HG03135 (cell line): Measurements from ENCODE around the gene GON7.
"Not testable (repeated sequence)": the region's sequence is repeated elsewhere in the genome, so short reads cannot be mapped to it uniquely, and the experiment has no call there.

ENCODE experiments used
- ATAC-seq: cut with Tn5 transposase; IDR thresholded peaks from one replicate; pipeline ENCODE4 v1.9.1; 2021; ENCODE audit warnings: mild to moderate bottlenecking, moderate library complexity; ENCODE audit not compliant: unreplicated experiment

GON7 gene

DNA sequence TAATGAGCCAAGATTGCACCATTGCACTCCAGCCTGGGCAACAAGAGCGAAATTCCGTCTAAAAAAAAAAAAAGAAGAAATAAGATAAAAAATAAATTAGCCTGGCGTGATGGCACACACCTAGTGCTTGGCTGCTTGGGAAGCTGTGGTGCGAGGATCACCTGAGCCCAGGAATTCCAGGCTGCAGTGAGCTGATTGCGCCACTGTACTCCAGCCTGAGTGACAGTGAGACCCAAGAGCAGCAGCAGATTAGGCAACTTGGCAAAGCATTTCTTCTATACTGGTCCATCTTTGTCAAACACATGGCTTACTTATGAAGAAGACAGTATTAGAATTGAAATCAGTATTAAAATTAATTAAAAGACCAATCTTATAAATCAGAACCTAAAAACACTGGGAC lies 6.3 kb downstream of the GON7 start:
- ATAC-seq, result no peak

DNA sequence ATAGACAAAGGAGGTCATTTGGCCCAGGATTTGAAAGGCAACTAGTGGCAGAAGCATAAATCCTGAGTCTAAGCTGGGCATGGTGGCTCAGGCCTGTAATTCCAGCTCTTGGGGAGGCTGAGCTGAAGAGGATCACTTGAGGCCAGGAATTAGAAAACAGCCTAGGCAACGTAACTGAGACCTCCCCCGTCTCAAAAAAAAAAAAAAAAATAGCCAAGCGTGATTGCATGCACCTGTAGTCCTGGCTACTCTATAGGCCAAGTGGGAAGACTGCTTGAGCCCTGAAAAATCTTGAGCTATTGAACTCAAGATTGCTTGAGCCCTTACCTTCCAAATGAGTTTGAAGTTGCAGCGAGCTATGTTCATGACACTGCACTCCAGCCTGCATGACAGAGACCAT lies 7.8 kb downstream of the GON7 start:
- no peak for ATAC-seq

GRCh38 chr14:93195316-93195999 lies 11.4 kb downstream of the GON7 start:
- ATAC-seq, result no peak

- ATAC-seq, result no peak
Observed at GRCh38 chr14:93186956-93187355, 19.9 kb downstream of the GON7 start.

DNA sequence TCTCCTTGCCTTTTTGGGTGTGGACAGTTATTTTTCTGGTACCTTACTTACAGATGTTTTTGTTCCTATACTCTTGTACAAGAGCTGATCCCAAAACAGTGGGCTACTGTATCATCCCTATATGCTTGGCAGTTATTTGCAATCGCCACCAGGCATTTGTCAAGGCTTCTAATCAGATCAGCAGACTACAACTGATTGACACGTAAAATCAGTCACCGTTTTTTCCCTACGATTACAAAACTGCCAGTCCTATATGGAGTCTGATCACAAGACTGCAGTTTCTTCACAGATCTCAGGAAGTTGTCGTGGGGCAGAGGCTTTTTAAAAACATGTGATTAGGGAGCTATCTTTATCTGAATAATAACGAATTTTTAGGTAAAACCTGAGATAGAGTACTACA lies 20.4 kb downstream of the GON7 start:
- ATAC-seq, result no peak

DNA sequence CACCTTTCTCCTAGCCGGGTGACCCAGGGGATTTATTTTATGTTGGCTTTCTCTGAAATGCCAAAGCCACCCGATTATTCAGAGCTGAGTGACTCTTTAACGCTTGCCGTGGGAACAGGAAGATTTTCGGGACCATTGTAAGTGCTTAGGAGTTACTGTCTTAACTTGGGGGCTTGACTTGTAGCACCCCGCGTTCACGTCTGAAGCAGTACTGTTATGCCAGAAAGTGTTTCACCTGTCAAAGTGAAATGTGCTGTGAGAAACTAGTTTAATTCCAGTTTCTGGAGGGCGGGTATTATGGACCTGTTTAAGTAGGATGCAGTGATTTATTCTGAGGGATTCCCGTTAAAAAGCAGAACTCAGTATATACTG lies 21.5 kb downstream of the GON7 start:
- ATAC-seq, result peak; percentile 8

DNA sequence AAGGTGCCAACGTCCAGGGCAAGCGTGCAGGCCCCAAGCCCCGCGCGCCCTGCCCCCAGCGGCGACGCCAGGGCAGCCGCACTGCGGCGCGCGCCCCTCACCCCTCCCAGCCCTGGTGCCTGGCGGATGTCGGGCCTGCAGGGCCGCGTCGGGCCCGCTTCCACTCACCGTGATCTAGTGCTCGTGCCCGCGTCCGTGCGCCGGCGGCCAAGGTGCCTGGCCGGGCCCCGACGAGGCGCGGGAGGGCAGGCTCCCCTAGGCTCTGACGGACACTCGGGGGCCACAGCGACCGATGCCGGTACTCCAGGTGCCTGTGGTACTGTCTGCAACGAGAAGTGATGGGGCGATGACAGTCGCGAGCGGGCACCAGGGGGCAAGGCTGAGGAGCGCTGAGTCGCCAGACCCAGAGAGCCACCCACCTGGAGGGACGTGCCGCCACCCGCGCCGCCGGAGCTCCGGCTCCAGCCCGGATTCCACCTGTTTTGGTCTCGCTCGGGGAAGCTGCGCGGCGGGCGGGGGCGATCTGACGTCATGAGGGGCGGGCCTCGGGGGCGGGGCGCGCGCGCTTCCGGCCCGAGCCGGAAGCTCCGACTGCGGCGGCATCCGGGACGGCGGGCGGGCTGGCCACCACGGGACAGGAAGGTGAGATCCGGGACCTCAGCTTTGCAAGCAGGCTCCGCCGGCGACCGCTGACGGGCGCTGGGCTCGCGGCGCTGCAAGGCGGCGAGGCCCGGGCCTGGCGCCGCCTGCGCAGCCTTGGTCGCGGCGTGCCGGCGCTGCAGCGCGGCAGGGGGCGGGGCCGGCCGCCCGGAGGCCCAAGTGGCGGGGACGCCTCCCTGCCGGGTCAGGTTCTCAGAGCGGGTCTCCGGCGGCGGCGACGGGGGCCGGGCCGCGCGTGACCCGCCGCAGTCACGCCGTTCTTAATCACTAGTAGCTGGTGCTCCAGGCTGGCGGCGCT lies 22.2 kb downstream of the GON7 start, which contains the start of the genes LYSET and MOAP1:
LYSET (plus strand) TSS at position 927 of the 958 bp plus-strand sequence. CDS start 89 bp downstream, outside the sequence.
MOAP1 (minus strand) TSS at position 507 of the 958 bp plus-strand sequence. CDS start 655 bp downstream, outside the sequence.
- peak; percentile 83 for ATAC-seq

DNA sequence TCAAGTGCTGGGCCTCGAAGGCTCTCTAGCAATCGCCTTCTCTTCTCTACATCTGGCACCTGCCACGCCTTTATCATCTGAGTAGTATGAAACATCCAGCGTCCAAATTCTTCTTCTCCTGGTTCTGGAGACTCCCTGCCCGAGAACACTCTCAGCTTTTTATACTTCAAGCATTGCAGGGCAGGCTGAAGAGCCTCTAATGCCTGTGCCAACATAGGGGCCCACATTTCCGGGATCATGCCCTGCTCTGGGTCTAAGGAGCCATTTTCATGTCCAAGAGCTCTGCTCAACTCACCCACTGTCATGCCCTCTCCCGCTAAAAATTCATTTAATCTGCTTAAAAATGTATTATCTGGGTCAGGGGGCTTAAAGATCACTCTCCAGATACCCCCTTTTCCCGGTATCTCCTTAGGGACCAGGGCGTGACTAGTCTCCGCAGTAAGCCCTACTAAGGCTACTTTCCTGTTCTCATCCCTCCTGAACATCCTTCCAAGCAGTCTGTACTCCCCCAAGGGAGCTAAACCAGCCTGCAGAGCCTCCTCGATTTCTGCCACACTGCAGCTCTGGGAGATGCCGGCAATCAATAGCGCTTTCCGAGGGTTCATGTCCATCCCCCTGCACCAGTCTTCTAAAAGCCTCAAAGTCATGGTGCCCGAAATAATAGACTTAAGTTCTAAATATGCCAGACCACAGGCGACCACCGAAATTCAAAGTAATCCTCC lies 23.1 kb downstream of the GON7 start:
- ATAC-seq, result no peak

GRCh38 chr14:93175492-93175891 lies 31.4 kb downstream of the GON7 start:
- ATAC-seq, result no peak

GRCh38 chr14:93174731-93175130 lies 32.1 kb downstream of the GON7 start:
- not testable (repeated sequence) for ATAC-seq

- no peak for ATAC-seq
Observed at GRCh38 chr14:93173943-93174395, 32.9 kb downstream of the GON7 start.

- ATAC-seq, result no peak
Observed at GRCh38 chr14:93171376-93171775, 35.5 kb downstream of the GON7 start.

- not testable (repeated sequence) for ATAC-seq
Observed at GRCh38 chr14:93170141-93170540, 36.7 kb downstream of the GON7 start.

- ATAC-seq, result not testable (repeated sequence)
Observed at GRCh38 chr14:93169619-93170018, 37.2 kb downstream of the GON7 start.

DNA sequence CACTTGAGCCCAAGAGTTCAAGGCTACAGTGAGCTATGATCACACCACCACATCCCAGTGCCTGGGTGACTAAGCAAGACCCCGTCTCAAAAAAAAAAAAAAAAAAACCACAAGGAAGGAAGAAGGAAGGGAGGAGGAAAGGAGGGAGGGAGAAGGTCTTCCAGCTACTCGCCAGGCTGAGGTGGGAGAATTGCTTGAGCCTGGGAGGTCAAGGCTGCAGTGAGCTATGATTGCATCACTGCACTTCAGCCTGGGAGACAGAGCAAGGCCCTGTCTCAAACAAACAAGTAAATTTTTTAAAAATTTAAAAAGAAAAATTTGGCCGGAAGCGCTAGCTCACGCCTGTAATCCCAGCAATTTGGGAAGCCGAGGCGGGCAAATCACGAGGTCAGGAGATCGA lies 38.3 kb downstream of the GON7 start:
- ATAC-seq, result not testable (repeated sequence)

DNA sequence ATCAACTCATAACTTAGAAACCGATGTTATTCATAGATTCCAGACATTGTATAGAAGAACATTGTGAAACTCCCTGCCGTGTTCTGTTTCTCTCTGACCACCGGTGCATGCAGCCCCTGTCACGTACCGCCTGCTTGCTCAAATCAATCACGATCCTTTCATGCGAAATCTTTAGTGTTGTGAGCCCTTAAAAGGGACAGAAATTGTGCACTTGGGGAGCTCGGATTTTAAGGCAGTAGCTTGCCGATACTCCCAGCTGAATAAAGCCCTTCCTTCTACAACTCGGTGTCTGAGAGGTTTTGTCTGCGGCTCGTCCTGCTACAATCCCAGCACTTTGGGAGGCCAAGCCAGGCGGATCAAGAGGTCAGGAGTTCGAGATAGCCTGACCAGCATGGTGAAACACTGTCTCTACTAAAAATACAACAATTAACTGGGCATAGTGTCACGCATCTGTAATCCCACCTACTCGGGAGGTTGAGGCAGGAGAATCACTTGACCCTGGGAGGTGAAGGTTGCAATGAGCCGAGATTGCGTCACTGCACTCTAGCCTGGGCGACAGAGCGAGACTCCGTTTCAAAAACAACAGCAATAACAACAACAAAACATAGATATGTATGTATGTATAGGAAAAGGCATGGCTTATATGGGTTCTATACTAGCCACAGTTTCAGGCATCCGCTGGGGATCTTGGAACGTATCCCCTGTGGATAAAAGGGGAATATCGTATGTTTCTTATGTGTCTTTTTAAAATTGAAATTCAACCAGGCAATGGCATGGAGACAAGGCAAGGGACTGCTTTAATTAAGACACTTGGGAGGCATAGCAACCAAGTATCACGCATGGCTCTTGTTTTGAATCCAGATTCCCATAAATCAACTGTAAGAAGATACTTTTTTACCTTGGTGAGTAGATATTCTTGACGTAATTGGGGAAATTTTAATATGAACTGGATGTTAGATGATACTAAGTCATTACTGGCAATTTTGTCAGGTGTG lies 41.3 kb downstream of the GON7 start:
- ATAC-seq, result not testable (repeated sequence)

GRCh38 chr14:93163564-93163963 lies 43.3 kb downstream of the GON7 start:
- ATAC-seq, result no peak

- no peak for ATAC-seq
Observed at GRCh38 chr14:93161411-93161940, 45.4 kb downstream of the GON7 start.

DNA sequence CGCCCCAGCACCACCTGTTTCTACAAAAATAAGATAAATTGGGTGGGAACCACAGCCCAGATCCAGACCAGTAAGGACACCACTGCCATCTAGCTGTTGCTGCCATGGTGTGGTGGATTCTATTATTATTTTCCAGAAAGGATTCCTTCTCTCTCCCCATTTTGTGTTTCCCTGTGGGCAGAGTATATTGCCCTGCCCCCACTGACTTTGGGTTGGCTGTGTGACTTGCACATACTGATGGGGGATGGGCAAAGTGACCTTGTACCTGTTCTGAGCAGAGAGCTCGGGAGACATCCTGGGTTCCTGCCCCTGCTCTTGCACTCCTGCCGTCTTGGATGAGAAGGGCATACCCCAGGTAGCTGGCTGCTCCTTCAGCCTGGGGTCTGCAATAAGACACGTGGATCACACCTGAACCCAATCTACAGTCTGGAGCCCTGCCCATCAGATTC lies 46.5 kb downstream of the GON7 start:
- no peak for ATAC-seq
